T-cell (primary cell): ENCODE results near the gene OAS2. TPM values are rescaled to one million over a fixed set of nuclear protein-coding genes. Genes with fewer than 3 reads are reported as not detected.

ENCODE experiments used
- ATAC-seq, 4 experiments: fragments of 200-7000 bp in 3 of 4; fragments of 150-1000 bp in 1 of 4; cut with Tn5 transposase; replicated peaks in 1 of 4; 1 replicate in 3 of 4; 2 replicates in 1 of 4; pipeline ENCODE4 v1.10.0; 2021; ENCODE audit warnings: moderate library complexity in 3 of 4, mild to moderate bottlenecking in 2 of 4, moderate number of reproducible peaks in 1 of 4
- CTCF ChIA-PET, 2 donors: fragments of 300-600 bp; sonication (Branson Sonifier 250); formaldehyde crosslinking; loops; one replicate each; lab custom pipeline; 2022; ENCODE audit warnings: antibody characterized with exemption in 2 of 2; lab: Charles Lee
- POLR2A ChIA-PET, 2 donors: fragments of 300-600 bp; sonication (Branson Sonifier 250); formaldehyde crosslinking; loops; one replicate each; lab custom pipeline; 2022; ENCODE audit warnings: antibody characterized with exemption in 2 of 2; lab: Charles Lee
- DNase-seq, 35 experiments: peaks; one replicate each; pipeline versions ENCODE4 v3.0.0 to v3.0.0-alpha.2; 2013 to 2023
- H3K27ac ChIP-seq: one replicate; pipeline ENCODE4 v1.5.1; 2013; ENCODE audit warnings: low read length
- H3K27me3 ChIP-seq, 2 experiments: replicated peaks in 1 of 2; 1 replicate in 1 of 2; 2 replicates in 1 of 2; pipeline versions ENCODE4 v1.6.1 to v1.7.0; 2013; ENCODE audit warnings: low read length in 1 of 2, mixed read lengths in 1 of 2; ENCODE audit not compliant: control insufficient read depth in 2 of 2, insufficient read depth in 2 of 2; ENCODE audit errors: extremely low read depth in 1 of 2
- H3K36me3 ChIP-seq, 2 donors: 1 replicate in 1 of 2; 2 replicates in 1 of 2; pipeline versions ENCODE4 v1.6.1 to v1.7.0; 2013; ENCODE audit warnings: low read length in 1 of 2; ENCODE audit not compliant: control insufficient read depth in 2 of 2, insufficient read depth in 1 of 2; ENCODE audit errors: extremely low read depth in 1 of 2
- H3K4me1 ChIP-seq, 2 experiments: 1 replicate in 1 of 2; 2 replicates in 1 of 2; pipeline versions ENCODE4 v1.6.1 to v1.7.0; 2013; ENCODE audit warnings: low read length in 2 of 2, mixed read lengths in 1 of 2; ENCODE audit not compliant: insufficient read depth in 2 of 2, control insufficient read depth in 1 of 2; ENCODE audit errors: extremely low read depth in 1 of 2
- H3K4me3 ChIP-seq, 2 donors: 1 replicate in 1 of 2; 2 replicates in 1 of 2; pipeline versions ENCODE4 v1.5.1 to v1.7.0; 2013; ENCODE audit warnings: mild to moderate bottlenecking in 2 of 2, low read length in 1 of 2, moderate library complexity in 1 of 2; ENCODE audit not compliant: control insufficient read depth in 1 of 2; ENCODE audit errors: extremely low read depth in 1 of 2
- H3K9me3 ChIP-seq: 2 replicates; pipeline ENCODE4 v1.7.0; 2013
- H3K27ac Mint-ChIP-seq, 2 donors: one replicate each; pipeline ENCODE4 v1.8.0; 2020 to 2021; ENCODE audit warnings: mild to moderate bottlenecking in 2 of 2, mixed read lengths in 2 of 2
- H3K27me3 Mint-ChIP-seq, 2 donors: one replicate each; pipeline ENCODE4 v1.8.0; 2021 to 2022; ENCODE audit warnings: mixed read lengths in 2 of 2
- H3K36me3 Mint-ChIP-seq: one replicate; pipeline ENCODE4 v1.8.0; 2021; ENCODE audit warnings: mixed read lengths
- H3K4me1 Mint-ChIP-seq, 3 donors: one replicate each; pipeline ENCODE4 v1.8.0; 2020 to 2022; ENCODE audit warnings: mixed read lengths in 3 of 3, mild to moderate bottlenecking in 1 of 3
- H3K4me3 Mint-ChIP-seq, 3 donors: one replicate each; pipeline ENCODE4 v1.8.0; 2020 to 2022; ENCODE audit warnings: mild to moderate bottlenecking in 3 of 3, mixed read lengths in 3 of 3, moderate library complexity in 3 of 3
- H3K9me3 Mint-ChIP-seq, 3 donors: one replicate each; pipeline ENCODE4 v1.8.0; 2020 to 2022; ENCODE audit warnings: mixed read lengths in 3 of 3
- WGBS: methylation state at CpG from one replicate; pipeline ENCODE4 v1.1.5; 2013; ENCODE audit warnings: missing lambda C conversion rate; ENCODE audit not compliant: insufficient coverage; 5-methylcytosine and 5-hydroxymethylcytosine counted together
- total RNA-seq, 35 experiments: library from RNA in 6 of 35; stranded (reverse) in 6 of 35; fragments of 120-200 nt in 1 of 35; gene quantifications; one replicate each; pipeline versions ENCODE4 v1.2.1 to v1.2.4 and lab custom pipeline; 2013 to 2026

Gene OAS2
- total RNA-seq, 5 donors from 2014 or later (not counting 1 experiment from before 2014, with no cell fraction given) = 44.8 to 75.5 (median 56.9) TPM

DNA sequence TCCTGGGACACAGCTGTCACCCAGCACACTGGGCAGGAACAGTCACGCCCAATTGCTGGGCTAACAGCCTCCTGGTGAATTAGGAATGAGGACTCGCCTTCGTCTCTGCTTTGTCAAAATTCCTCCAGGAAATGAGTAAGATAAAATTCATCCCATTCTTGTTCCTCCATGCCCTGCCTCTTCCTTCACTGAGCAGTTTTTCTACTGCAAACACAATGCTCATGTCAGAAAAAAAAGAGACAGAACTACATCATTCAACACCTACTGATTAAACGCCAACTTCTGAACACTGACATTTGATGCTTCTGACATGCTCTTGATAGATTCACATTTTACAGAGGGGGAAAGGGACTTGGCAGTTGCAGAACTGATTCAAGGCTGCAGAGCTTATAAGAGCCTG is 40.7 kb downstream of the OAS2 start:
- no peak for ATAC-seq
- Histone ChIP-seq H3K9me3 (no peaks in the 10 kb centered on the region), H3K4me3 (no peak overlapping the region), H3K27me3 (no peaks in the 10 kb centered on the region), H3K4me1 (no peaks in the 10 kb centered on the region), H3K27ac (no peak overlapping the region), H3K36me3 (no peaks in the 10 kb centered on the region)
- ChIA-PET POLR2A (no interaction called here), CTCF (no interaction called here)
- peaks cover 0 to 9% of the 10 kb centered on the region in 2 donors for H3K27me3 Mint-ChIP-seq
- H3K9me3 Mint-ChIP-seq = no peaks in the 10 kb centered on the region
- DNase-seq = no peak
- no peaks in the 10 kb centered on the region for H3K36me3 Mint-ChIP-seq
- H3K4me1 Mint-ChIP-seq = no peaks in the 10 kb centered on the region
- no CpG with 5 or more reads among the region's 4 CpGs for WGBS
- no peak overlapping the region for H3K27ac Mint-ChIP-seq
- H3K4me3 Mint-ChIP-seq = no peak overlapping the region

DNA sequence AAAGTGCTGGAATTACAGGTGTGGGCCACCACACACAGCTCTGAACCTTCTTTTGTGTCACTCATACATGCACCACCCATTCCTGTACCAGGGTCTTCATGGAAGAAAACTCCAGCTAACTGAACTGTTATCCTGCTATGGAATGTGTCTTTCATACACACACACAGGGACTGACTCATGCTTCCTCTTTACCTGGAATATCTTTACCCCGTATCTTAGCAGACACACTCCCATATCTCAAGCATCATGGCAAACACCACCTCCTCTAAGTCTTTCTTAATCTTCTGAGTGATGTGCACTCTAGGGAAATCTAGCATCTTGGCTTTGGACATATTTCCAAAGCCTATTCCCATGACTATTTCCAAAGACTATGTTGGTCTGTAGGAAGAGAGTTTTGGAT is 43.2 kb downstream of the OAS2 start:
- no peaks in the 10 kb centered on the region for H3K9me3 ChIP-seq
- no CpG with 5 or more reads among the region's 1 CpG for whole genome bisulfite sequencing
- Mint-ChIP-seq H3K36me3 (no peaks in the 10 kb centered on the region), H3K27ac (no peak overlapping the region), H3K4me3 (no peak overlapping the region), H3K9me3 (no peaks in the 10 kb centered on the region), H3K4me1 (no peaks in the 10 kb centered on the region), H3K27me3 (peaks cover 0 to 9% of the 10 kb centered on the region in 2 donors)
- CTCF ChIA-PET = interaction anchor here in 1 of 2 donors (1.1 kb wide), 1 partner anchor 11 kb away, joined by 3 read pairs; no protein-coding TSS in a partner anchor
- no peak for DNase-seq
- no peak for ATAC-seq
- H3K36me3 ChIP-seq = no peaks in the 10 kb centered on the region
- H3K27ac ChIP-seq = no peak overlapping the region
- H3K27me3 ChIP-seq = no peaks in the 10 kb centered on the region
- H3K4me3 ChIP-seq = no peak overlapping the region
- POLR2A ChIA-PET = no interaction called here
- H3K4me1 ChIP-seq = no peaks in the 10 kb centered on the region

DNA sequence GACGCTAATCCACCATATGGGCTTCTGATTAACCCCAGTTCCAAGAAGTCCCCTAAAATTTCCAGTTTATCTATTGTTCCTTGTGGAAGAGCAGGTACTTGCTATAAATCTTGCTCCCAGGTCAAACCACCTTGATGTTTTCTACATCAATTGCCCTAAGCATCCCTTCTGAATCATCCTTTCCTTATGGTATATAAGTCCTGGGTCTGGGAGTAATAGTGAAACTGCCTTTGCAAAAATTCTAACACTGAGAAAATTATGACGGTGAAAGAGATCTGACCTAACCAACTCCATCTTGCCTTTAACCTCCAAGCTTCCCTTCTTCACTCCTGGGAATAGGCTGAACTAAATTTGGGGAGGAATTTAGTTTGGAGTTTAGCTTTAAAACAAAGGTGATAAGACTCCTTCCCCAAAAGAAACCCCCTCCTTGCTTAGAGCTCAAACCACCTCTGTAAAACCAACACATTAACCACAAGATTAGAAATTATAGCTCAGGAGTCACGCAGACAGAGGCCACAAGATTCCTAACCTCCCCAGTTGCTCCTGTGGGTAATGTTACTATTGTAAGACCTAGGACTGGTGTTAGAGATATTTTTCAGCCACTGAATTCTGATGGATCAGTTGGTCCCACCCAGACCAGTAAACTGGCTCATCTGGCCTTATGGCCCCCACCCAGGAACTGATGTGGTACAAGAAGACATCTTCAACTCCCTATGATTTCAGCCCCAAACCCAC is 44.4 kb downstream of the OAS2 start:
- H3K36me3 ChIP-seq = no peaks in the 10 kb centered on the region
- Mint-ChIP-seq H3K4me1 (no peaks in the 10 kb centered on the region), H3K36me3 (no peaks in the 10 kb centered on the region), H3K9me3 (no peaks in the 10 kb centered on the region), H3K27ac (no peak overlapping the region), H3K27me3 (peaks cover 0 to 9% of the 10 kb centered on the region in 2 donors), H3K4me3 (no peak overlapping the region)
- no peak for ATAC-seq
- H3K27ac ChIP-seq = no peak overlapping the region
- ChIA-PET CTCF (interaction anchor here in 1 of 2 donors (1.1 kb wide), 1 partner anchor 30 kb away, joined by 4 read pairs; no protein-coding TSS in a partner anchor), POLR2A (no interaction called here)
- H3K4me1 ChIP-seq = no peaks in the 10 kb centered on the region
- no peaks in the 10 kb centered on the region for H3K9me3 ChIP-seq
- no peak for DNase-seq
- H3K27me3 ChIP-seq = no peaks in the 10 kb centered on the region
- no CpG with 5 or more reads among the region's 3 CpGs for WGBS
- no peak overlapping the region for H3K4me3 ChIP-seq

DNA sequence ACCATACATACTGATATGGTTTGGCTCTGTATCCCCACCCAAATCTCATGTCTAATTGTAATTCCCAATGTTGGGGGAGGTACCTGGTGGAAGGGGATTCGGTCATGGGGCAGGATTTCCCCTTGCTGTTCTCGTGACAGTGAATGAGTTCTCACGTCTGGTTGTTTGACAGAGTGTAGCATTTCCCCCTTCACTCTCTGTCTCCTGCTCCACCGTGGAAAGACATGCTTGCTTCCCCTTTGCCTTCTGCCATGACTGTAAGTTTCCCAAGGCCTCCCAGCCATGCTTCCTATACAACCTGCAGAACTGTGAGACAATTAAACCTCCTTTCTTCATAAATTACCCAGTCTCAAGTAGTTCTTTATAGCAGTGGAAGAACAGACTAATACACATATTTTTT is 49.4 kb downstream of the OAS2 start:
- H3K9me3 ChIP-seq = no peaks in the 10 kb centered on the region
- 29% methylated on average over 1 of the region's 4 CpGs for WGBS
- peaks cover 0 to 6% (median 4%) of the 10 kb centered on the region in 3 donors for H3K4me1 Mint-ChIP-seq
- CTCF ChIA-PET = no interaction called here
- no peaks in the 10 kb centered on the region for H3K36me3 Mint-ChIP-seq
- no peaks in the 10 kb centered on the region for H3K9me3 Mint-ChIP-seq
- H3K4me3 Mint-ChIP-seq = no peak overlapping the region
- no peaks in the 10 kb centered on the region for H3K27me3 ChIP-seq
- no peak overlapping the region for H3K4me3 ChIP-seq
- H3K27ac Mint-ChIP-seq = no peak overlapping the region
- no peak overlapping the region for H3K27ac ChIP-seq
- H3K27me3 Mint-ChIP-seq = peaks cover 4 to 5% of the 10 kb centered on the region in 2 donors
- ATAC-seq (no peak), DNase-seq (no peak)
- POLR2A ChIA-PET = no interaction called here
- peaks cover 0 to 2% of the 10 kb centered on the region in 2 experiments for H3K4me1 ChIP-seq
- no peaks in the 10 kb centered on the region for H3K36me3 ChIP-seq

DNA sequence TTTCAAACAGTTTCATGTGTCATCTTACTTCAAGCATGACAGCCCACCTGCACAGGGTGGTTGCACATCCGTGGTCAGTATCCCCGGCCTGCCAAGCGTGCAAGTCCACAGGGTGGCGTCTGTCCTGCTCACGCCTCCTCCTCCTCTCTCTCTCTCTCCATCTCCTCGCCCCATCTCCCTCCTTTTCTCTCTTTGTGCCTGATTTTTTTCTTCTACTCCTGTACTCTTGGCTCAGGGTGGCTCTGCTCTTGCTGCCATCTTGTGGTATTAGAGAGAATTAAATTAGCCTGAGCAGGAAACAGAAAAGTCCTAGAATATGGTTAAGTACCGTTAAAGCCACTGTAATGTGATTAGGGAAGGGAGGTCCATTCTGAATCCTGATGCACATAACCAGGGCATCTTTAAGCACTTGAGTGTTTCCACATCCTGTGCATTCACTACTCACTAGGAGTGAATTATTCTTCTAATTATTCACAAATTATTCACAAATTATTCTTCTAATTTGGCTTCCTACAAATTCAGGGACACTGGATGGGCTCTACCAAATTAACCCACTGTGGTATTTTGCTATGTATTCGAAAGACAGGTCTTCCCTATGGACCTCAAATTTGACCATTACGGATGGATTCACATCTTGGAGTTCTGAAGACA is 52.7 kb downstream of the OAS2 start:
- peaks cover 0 to 6% (median 4%) of the 10 kb centered on the region in 3 donors for H3K4me1 Mint-ChIP-seq
- Histone ChIP-seq H3K9me3 (no peaks in the 10 kb centered on the region), H3K27ac (no peak overlapping the region), H3K4me1 (peaks cover 0 to 2% of the 10 kb centered on the region in 2 experiments), H3K27me3 (no peaks in the 10 kb centered on the region), H3K4me3 (no peak overlapping the region), H3K36me3 (no peaks in the 10 kb centered on the region)
- ATAC-seq (peak in 1 of 4 experiments; percentile 29), DNase-seq (peak in 2 of 35 experiments; percentile 4 to 46)
- no peaks in the 10 kb centered on the region for H3K9me3 Mint-ChIP-seq
- H3K4me3 Mint-ChIP-seq = no peak overlapping the region
- WGBS = 0% methylated on average over 4 of the region's 9 CpGs
- H3K27ac Mint-ChIP-seq = no peak overlapping the region
- CTCF ChIA-PET = interaction anchor here in 1 of 2 donors (2.2 kb wide), 1 partner anchor 38 kb away, joined by 9 read pairs; no protein-coding TSS in a partner anchor
- H3K27me3 Mint-ChIP-seq = peaks cover 8% of the 10 kb centered on the region in 2 donors
- POLR2A ChIA-PET = no interaction called here
- no peaks in the 10 kb centered on the region for H3K36me3 Mint-ChIP-seq

DNA sequence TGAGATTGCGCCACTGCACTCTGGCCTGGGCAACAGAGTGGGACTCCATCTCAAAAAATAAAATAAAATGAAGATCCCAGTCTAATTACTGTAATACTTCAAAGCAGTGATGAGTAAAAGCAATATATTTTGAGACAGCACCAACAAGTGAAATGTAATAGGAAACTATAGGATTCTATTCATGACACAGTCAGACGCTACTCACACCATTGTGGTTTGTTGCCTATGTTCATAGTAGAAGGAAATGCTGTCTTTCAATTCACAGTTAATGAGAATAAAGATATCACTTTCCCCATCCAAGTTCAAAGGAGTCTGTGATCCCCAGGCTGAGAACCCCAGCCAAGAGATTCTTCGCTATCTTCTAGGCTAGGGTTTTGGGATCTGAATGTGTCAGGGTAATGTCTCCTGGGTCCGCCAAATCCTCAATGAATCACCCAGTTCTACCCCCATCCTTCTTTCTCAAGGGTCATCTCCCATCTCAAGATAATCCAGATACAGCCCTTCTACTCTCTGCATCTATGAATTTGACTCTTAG is 61.7 kb downstream of the OAS2 start:
- Histone ChIP-seq H3K9me3 (no peaks in the 10 kb centered on the region), H3K4me1 (no peaks in the 10 kb centered on the region), H3K27me3 (peaks cover 0 to 18% of the 10 kb centered on the region in 2 experiments), H3K4me3 (no peak overlapping the region), H3K36me3 (no peaks in the 10 kb centered on the region), H3K27ac (no peak overlapping the region)
- Mint-ChIP-seq H3K4me3 (no peak overlapping the region), H3K27ac (no peak overlapping the region), H3K4me1 (no peaks in the 10 kb centered on the region), H3K9me3 (no peaks in the 10 kb centered on the region), H3K27me3 (peaks cover 8 to 9% of the 10 kb centered on the region in 2 donors), H3K36me3 (no peaks in the 10 kb centered on the region)
- ChIA-PET POLR2A (no interaction called here), CTCF (no interaction called here)
- WGBS = no CpG with 5 or more reads among the region's 4 CpGs
- DNase-seq (no peak), ATAC-seq (no peak)
